Pancreas (tissue), 10 donors: Measurements from ENCODE around the gene PAX2. TPM values are rescaled to one million over a fixed set of nuclear protein-coding genes. Genes with fewer than 3 reads are reported as not detected.

ENCODE experiments used
- ATAC-seq, 4 donors: fragments of 200-7000 bp; cut with Tn5 transposase; one replicate each; pipeline versions ENCODE4 v1.8.0 to v1.9.1; 2020; ENCODE audit warnings: mild to moderate bottlenecking in 4 of 4, moderate library complexity in 4 of 4
- DNase-seq, 6 donors: peaks; one replicate each; pipeline ENCODE4 v3.0.0-alpha.2; 2020
- FAIRE-seq: peaks from 2 replicates; lab custom pipeline; 2012; peaks lifted over from hg19 to GRCh38; lab: Jason Lieb, UNC
- H3K27ac ChIP-seq, 4 donors: fragments of 200-600 bp; sonication (generic); 1 replicate in 3 of 4; 2 replicates in 1 of 4; pipeline versions ENCODE4 v1.5.0 to v1.8.0; 2020
- H3K27me3 ChIP-seq, 4 donors: fragments of 200-600 bp; one replicate each; pipeline ENCODE4 v1.8.0; 2021
- H3K36me3 ChIP-seq, 3 donors: fragments of 200-600 bp; sonication (generic) in 1 of 3; one replicate each; pipeline versions ENCODE4 v1.5.0 to v1.8.0; 2020 to 2021
- H3K4me1 ChIP-seq, 3 donors: fragments of 200-600 bp; one replicate each; pipeline ENCODE4 v1.8.0; 2021
- H3K4me3 ChIP-seq, 4 donors: fragments of 200-600 bp; sonication (generic) in 2 of 4; one replicate each; pipeline versions ENCODE4 v1.5.0 to v1.8.0; 2020 to 2021
- H3K9me3 ChIP-seq, 4 donors: fragments of 200-600 bp; one replicate each; pipeline ENCODE4 v1.8.0; 2021
- WGBS, 2 donors: extraction: QIAGEN DNeasy Blood & Tissue Kit; methylation state at CpG; one replicate each; pipeline ENCODE4 v1.1.7; 2013; 5-methylcytosine and 5-hydroxymethylcytosine counted together
- intact Hi-C, 3 donors: fragments of 100-400 bp; cut with DNase I; formaldehyde crosslinking; loops; one replicate each; pipeline versions ENCODE4 v1.11.1 to v1.14.2; 2022
- polyA plus RNA-seq, 2 donors: library from polyadenylated mRNA; stranded (reverse); fragments of 200-250 nt; gene quantifications; one replicate each; pipeline ENCODE4 v1.2.3, GENCODE V29; 2013
- total RNA-seq, 6 donors: library from RNA; stranded (reverse); fragmentation: NEBNext Ultra II Directional in 4 of 6; extraction: Animal tissue kit (Norgen Biotek cat#: 25700) in 4 of 6; gene quantifications; one replicate each; pipeline versions ENCODE4 v1.2.1 to v1.2.4, GENCODE V29; 2021 to 2023
- TF ChIP-seq, protein P1 (sequence below), 4 donors: fragments of 200-600 bp; sonication (generic) in 3 of 4; IDR thresholded peaks; one replicate each; pipeline versions ENCODE4 v1.5.0 to v1.8.0; 2021; ENCODE audit warnings: antibody characterized with exemption in 4 of 4
- donor health status: healthy with polysubstance abuse.
- donor health status: DM: no; HTN: no; CAD: no; lungs with moderate emphysema.
- donor health status: DM: no; HTN: no; CAD: no.
- donor health status: control.
- donor health status: control.
- donor health status: Bipolar disorder and iron deficiency.
- donor health status: DM: yes; HTN: yes; CAD: no.
- donor health status: DM: no; HTN: no; CAD: no.
- donor health status: DM: no; HTN: no; CAD: no.
- donor health status: DM: yes; HTN: yes; CAD: no.

PAX2 gene
- total and polyA plus RNA-seq, 8 donors = 0.07 to 0.49 (median 0.26) TPM

DNA sequence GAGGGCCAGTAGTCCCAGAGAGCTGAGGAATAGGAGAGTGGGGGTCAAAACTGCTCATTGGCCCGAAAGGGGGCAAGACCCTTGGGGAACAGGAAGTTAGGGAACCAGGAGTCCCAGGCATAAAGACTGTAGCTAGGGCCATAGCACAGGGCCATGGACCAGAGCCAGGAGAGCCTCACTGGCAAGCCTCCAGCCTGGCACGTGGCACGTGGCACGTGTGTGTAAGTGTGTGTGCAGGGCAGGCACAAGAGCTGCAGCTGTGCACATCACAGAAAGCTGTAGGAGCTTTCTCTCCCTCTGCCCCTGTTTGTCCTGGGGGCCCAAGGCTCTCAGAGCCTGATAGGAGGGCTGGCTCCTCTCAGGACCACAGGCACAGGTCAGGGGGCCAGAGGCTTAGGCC lies 119.6 kb downstream of the PAX2 start:
- FAIRE-seq (no peak), ATAC-seq (peak in 2 of 4 donors; percentile 50 to 73), DNase-seq (peak in 4 of 6 donors; percentile 26 to 79 (median 62))
- no peaks in the 10 kb centered on the region for H3K4me1 ChIP-seq
- TF ChIP-seq, protein P1, sequence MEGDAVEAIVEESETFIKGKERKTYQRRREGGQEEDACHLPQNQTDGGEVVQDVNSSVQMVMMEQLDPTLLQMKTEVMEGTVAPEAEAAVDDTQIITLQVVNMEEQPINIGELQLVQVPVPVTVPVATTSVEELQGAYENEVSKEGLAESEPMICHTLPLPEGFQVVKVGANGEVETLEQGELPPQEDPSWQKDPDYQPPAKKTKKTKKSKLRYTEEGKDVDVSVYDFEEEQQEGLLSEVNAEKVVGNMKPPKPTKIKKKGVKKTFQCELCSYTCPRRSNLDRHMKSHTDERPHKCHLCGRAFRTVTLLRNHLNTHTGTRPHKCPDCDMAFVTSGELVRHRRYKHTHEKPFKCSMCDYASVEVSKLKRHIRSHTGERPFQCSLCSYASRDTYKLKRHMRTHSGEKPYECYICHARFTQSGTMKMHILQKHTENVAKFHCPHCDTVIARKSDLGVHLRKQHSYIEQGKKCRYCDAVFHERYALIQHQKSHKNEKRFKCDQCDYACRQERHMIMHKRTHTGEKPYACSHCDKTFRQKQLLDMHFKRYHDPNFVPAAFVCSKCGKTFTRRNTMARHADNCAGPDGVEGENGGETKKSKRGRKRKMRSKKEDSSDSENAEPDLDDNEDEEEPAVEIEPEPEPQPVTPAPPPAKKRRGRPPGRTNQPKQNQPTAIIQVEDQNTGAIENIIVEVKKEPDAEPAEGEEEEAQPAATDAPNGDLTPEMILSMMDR (IDR thresholded peaks at IDR 0.05) = no peak
- no peaks in the 10 kb centered on the region for H3K36me3 ChIP-seq
- 17 to 28% methylated on average over 4 of the region's 4 CpGs for WGBS, 2 donors
- no peak overlapping the region for H3K4me3 ChIP-seq
- intact Hi-C loops = no loop called here
- no peak overlapping the region for H3K27ac ChIP-seq
- no peaks in the 10 kb centered on the region for H3K9me3 ChIP-seq
- H3K27me3 ChIP-seq = no peaks in the 10 kb centered on the region

DNA sequence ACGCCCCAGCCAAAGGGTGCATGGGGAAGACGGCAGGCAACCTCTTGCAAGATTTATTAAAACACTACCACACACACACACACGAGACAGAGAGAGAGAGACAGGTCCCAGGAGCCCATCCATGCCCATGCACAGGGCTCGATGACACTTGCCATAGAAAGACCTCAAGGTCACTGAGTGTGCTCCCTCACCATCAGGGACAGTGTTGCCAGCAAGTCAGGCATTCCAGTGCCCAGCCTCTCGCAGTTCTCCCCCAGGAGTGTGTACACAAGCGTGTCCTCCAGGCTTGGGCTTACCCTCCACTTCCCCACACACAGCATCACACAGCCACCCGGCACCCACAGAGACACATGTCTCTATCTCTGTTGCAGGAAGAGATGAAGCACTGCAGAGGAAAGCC lies 120.6 kb downstream of the PAX2 start:
- Histone ChIP-seq H3K9me3 (no peaks in the 10 kb centered on the region), H3K36me3 (no peaks in the 10 kb centered on the region), H3K27ac (no peak overlapping the region), H3K4me1 (no peaks in the 10 kb centered on the region), H3K4me3 (no peak overlapping the region), H3K27me3 (no peaks in the 10 kb centered on the region)
- TF ChIP-seq, protein P1 (IDR thresholded peaks at IDR 0.05) = no peak
- intact Hi-C loops = no loop called here
- DNase-seq (no peak), FAIRE-seq (no peak), ATAC-seq (no peak)
- WGBS, 2 donors = 70 to 80% methylated on average over 7 of the region's 7 CpGs

DNA sequence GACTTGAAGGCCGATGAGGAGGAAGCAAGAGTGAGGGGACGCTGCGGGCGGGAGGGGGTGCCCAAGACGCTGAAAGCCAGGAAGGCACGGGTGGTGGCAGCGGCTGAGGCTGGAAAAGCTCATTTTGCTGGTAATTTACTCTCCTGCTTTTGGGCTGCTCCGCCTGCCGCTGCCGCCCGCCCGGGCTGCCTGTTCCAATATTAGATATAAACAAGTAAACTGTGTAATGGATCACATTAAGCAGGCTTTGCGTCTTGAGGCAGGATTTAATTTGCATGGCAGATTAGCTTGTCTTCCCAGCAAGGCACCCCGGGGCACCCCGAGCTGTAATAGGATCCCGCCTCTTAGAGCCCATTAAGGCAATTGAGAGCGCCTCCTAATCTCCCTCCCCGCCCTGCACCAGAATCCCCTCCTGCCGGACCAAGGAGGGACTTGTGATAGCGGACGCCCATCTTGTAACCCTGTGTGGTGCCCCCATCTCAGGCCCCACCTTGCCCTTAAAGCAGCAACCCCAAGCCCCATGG lies 121.3 kb downstream of the PAX2 start:
- intact Hi-C loops = no loop called here
- no peak for FAIRE-seq
- TF ChIP-seq, protein P1 (IDR thresholded peaks at IDR 0.05) = no peak
- no peak overlapping the region for H3K27ac ChIP-seq
- H3K27me3 ChIP-seq = no peaks in the 10 kb centered on the region
- H3K4me1 ChIP-seq = no peaks in the 10 kb centered on the region
- DNase-seq = no peak
- WGBS, 2 donors = 45 to 51% methylated on average over 21 of the region's 21 CpGs
- H3K9me3 ChIP-seq = no peaks in the 10 kb centered on the region
- H3K4me3 ChIP-seq = no peak overlapping the region
- ATAC-seq = no peak
- H3K36me3 ChIP-seq = no peaks in the 10 kb centered on the region

DNA sequence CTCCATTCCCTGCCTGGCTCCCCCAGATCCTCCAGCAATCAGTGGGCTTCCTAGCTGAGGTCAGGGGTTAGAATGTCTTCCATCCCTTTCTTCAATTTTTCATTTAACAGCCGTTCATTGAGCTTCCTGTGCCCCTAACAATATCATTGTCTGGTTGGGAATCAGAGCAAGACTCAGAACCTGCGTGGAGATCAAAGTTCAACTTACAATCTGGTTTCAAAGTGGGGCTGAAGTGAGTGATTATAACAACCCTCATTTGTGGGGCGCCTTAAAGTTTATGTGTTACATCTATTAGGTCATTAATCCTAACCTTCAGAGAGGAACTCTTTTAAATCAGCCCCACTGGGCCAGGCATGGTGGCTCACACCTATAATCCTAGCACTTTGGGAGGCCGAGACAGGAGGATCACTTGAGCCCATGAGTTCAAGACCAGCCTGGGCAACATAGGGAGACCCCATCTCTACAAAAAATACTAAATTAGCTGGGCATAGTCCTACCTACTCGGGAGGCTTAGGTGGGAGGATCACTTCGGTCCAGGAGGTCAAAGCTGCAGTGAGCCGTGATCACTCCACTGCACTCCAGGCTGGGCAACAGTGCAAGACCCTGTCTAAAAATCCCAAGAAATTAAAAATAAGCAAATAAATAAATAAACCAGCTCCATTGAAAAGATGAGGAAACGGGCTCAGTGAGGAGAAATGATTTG lies 122.0 kb downstream of the PAX2 start:
- Histone ChIP-seq H3K9me3 (no peaks in the 10 kb centered on the region), H3K27me3 (no peaks in the 10 kb centered on the region), H3K4me3 (no peak overlapping the region), H3K36me3 (no peaks in the 10 kb centered on the region), H3K4me1 (no peaks in the 10 kb centered on the region), H3K27ac (no peak overlapping the region)
- DNase-seq (no peak), ATAC-seq (no peak), FAIRE-seq (no peak)
- TF ChIP-seq, protein P1 (IDR thresholded peaks at IDR 0.05) = no peak
- WGBS, 2 donors = 70 to 74% methylated on average over 8 of the region's 8 CpGs
- intact Hi-C loops = no loop called here

DNA sequence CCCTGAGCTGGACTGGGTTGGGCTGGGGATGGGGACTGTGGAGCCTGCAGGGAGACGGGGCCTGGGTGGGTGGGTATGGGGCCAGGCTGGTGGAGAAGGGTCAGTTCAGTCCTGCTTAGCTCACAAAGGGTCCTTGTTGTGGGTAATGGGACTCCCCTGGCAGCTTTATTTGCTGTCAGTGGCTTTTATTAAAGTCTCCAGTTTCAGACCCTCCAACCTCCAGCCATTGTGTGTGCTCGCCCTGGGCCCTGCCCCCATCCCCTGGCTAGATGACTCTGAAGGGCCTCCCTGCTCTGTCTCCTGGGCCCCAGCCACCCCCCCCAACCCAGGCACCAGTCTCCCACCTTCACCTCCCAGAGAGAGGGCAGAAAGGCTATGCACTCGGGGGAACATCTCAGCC lies 123.0 kb downstream of the PAX2 start:
- TF ChIP-seq, protein P1 (IDR thresholded peaks at IDR 0.05) = no peak
- no peaks in the 10 kb centered on the region for H3K9me3 ChIP-seq
- FAIRE-seq (no peak), ATAC-seq (no peak), DNase-seq (no peak)
- H3K4me3 ChIP-seq = no peak overlapping the region
- no peaks in the 10 kb centered on the region for H3K36me3 ChIP-seq
- H3K27ac ChIP-seq = no peak overlapping the region
- peaks cover 0 to 6% (median 0%) of the 10 kb centered on the region in 4 donors for H3K27me3 ChIP-seq
- intact Hi-C loops = no loop called here
- H3K4me1 ChIP-seq = no peaks in the 10 kb centered on the region
- WGBS, 2 donors = 64 to 68% methylated on average over 3 of the region's 3 CpGs
